H1 (cell line): Measurements from ENCODE around the gene ISG20L2. TPM values are rescaled to one million over a fixed set of nuclear protein-coding genes. Genes with fewer than 3 reads are reported as not detected.

Experiments
- CHD7 ChIP-seq: fragments of 300-600 bp; sonication (generic); IDR thresholded peaks from 2 replicates; pipeline ENCODE4 v1.7.1; 2012; ENCODE audit warnings: low read length, moderate library complexity, mild to moderate bottlenecking, inconsistent platforms; ENCODE audit not compliant: insufficient replicate concordance
- CTBP2 ChIP-seq: IDR thresholded peaks from 2 replicates; pipeline ENCODE4 v1.7.0; 2011; ENCODE audit warnings: borderline replicate concordance, mild to moderate bottlenecking, moderate library complexity, mixed read lengths, low read length; ENCODE audit not compliant: insufficient read depth, insufficient read length
- CTCF ChIP-seq, 3 experiments: IDR thresholded peaks; 1 replicate in 2 of 3; 2 replicates in 1 of 3; pipeline versions ENCODE4 v1.5.1 to v1.6.1; 2011; ENCODE audit warnings: low read length in 3 of 3, mild to moderate bottlenecking in 3 of 3, inconsistent platforms in 2 of 3, low read depth in 1 of 3, moderate library complexity in 1 of 3; ENCODE audit not compliant: insufficient read depth in 1 of 3; ENCODE audit errors: control extremely low read depth in 1 of 3
- NANOG ChIP-seq: IDR thresholded peaks from 2 replicates; pipeline ENCODE4 v1.6.1; 2011; ENCODE audit warnings: low read length, low read depth, mild to moderate bottlenecking, inconsistent platforms; ENCODE audit not compliant: insufficient read depth, poor library complexity, severe bottlenecking
- SUZ12 ChIP-seq: fragments of 200-600 bp; sonication (generic); IDR thresholded peaks from 2 replicates; pipeline ENCODE4 v1.6.1; 2012; ENCODE audit warnings: mild to moderate bottlenecking, inconsistent platforms, low read length, moderate library complexity, mixed read lengths
- YY1 ChIP-seq: IDR thresholded peaks from 2 replicates; pipeline ENCODE4 v1.6.1; 2011; ENCODE audit warnings: low read depth, mild to moderate bottlenecking, low read length
- polyA plus RNA-seq, 7 experiments: library from polyadenylated mRNA; depleted of rRNA in 3 of 7; stranded (reverse) in 5 of 7; unstranded in 2 of 7; fragments of >200 nt in 5 of 7; fragments of 200-250 nt in 2 of 7; gene quantifications; 1 replicate in 5 of 7; 2 replicates in 1 of 7; 4 replicates in 1 of 7; pipeline versions ENCODE4 v1.2.1 to v1.2.3, GENCODE V29; 2011 to 2013; ENCODE audit warnings: missing spikeins in 2 of 7, mixed read lengths in 2 of 7
- total RNA-seq: library from RNA; stranded (reverse); fragmentation: NEBNext Ultra II Directional; extraction: Animal tissue kit (Norgen Biotek cat#: 25700); gene quantifications from 2 replicates; pipeline ENCODE4 v1.2.1, GENCODE V29; 2021

Gene ISG20L2
- total and polyA plus RNA-seq, 2 of the 8 experiments (the other 6 are each of a cell fraction or from before 2014, with no cell fraction given) = 47.5 to 53.0 TPM

DNA sequence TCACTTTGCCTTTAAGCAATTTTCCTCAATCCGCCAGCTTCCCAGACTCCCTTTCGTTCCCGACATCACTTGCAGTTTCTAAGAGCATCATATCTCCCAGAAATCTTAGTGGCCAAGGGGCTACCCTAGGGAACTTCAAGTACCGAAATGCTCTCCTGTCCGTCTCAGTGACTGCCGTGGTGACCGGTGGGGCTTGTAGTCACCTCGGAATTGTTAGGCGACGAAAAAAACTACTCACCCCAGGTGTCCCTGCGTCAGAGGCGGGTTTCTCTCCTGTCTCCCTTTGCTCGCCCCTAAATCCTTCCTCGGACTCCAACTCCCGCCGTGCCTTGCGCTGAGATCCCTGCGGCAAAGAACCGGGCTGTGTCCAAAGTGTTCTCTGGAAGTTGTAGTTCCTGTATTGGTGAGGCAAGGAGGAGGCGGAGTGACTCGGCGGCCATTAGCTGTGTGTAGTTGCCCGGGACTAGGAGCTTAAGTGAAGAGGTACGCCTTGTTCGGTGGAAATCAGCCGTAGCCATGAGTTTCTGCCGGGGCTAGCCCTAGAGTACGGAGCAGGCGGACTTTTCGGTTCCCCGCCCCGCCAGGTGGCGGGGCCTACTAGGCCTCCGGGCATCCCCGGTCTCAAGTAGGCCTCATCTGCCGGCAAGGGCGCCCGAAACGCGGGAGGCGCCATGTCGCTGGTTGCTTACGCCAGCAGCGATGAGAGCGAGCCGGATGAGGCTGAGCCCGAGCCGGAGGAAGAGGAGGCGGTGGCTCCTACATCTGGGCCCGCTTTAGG is 38.7 kb upstream of the ISG20L2 start, which contains the start of gene PRCC (continued):
- no peak for TF ChIP-seq CHD7
- TF ChIP-seq SUZ12 = no peak
- TF ChIP-seq YY1 = peak; percentile 97
- TF ChIP-seq CTBP2 = peak; percentile 35
- 0 out of 4 replicates have a peak, but pooled peaks of 1 of the 3 experiments have one; percentile 1 for TF ChIP-seq CTCF (IDR thresholded peaks at IDR 0.05; ENCODE audit: control extremely low read depth in 1 of 3, insufficient read depth in 1 of 3, low read depth in 1 of 3, low read length in 3 of 3)
- no peak for TF ChIP-seq NANOG
